ENCODE data around the gene FDCSP.

Gene FDCSP

GRCh38 chr4:70225824-70226223 is at the start of gene FDCSP:
FDCSP (plus strand) TSS chr4:70226124; CDS start chr4:70231195, 5,071 bp downstream.
- DNase-seq (ENCODE audit: low spot score), result no peak
- no peak within 1 kb of the TSS for H3K27ac ChIP-seq
- TF ChIP-seq CTCF (IDR thresholded peaks at IDR 0.05), result no peak
- no peak within 1 kb of the TSS for H3K4me3 ChIP-seq

GRCh38 chr4:70177090-70177489 is 48.8 kb upstream of the FDCSP start:
- H3K27ac ChIP-seq, result no peak overlapping the region
- DNase-seq (ENCODE audit: low spot score), result no peak
- H3K4me3 ChIP-seq, result no peak overlapping the region
- TF ChIP-seq CTCF (IDR thresholded peaks at IDR 0.05), result no peak

- Histone ChIP-seq H3K4me3 (no peak overlapping the region), H3K27ac (no peak overlapping the region)
- no peak for TF ChIP-seq CTCF (IDR thresholded peaks at IDR 0.05)
- DNase-seq (ENCODE audit: low spot score), result no peak
Measured at GRCh38 chr4:70178075-70178660, 47.8 kb upstream of the FDCSP start.

GRCh38 chr4:70179811-70180210 is 46.1 kb upstream of the FDCSP start:
- Histone ChIP-seq H3K27ac (no peak overlapping the region), H3K4me3 (no peak overlapping the region)
- no peak for DNase-seq (ENCODE audit: low spot score)
- TF ChIP-seq CTCF (IDR thresholded peaks at IDR 0.05), result no peak

- DNase-seq (ENCODE audit: low spot score), result no peak
- Histone ChIP-seq H3K4me3 (no peak overlapping the region), H3K27ac (no peak overlapping the region)
- no peak for TF ChIP-seq CTCF (IDR thresholded peaks at IDR 0.05)
Measured at GRCh38 chr4:70181864-70182263, 44.1 kb upstream of the FDCSP start.

- Histone ChIP-seq H3K4me3 (no peak overlapping the region), H3K27ac (no peak overlapping the region)
- no peak for DNase-seq (ENCODE audit: low spot score)
- TF ChIP-seq CTCF (IDR thresholded peaks at IDR 0.05), result no peak
Measured at GRCh38 chr4:70182517-70183167, 43.3 kb upstream of the FDCSP start.
